Mammary epithelial cell (primary cell): Measurements from ENCODE around the gene OTUB2.

Experiments
- EZH2 ChIP-seq: IDR thresholded peaks from 2 replicates; pipeline ENCODE4 v1.6.1; 2012; ENCODE audit warnings: low read length, inconsistent platforms, borderline replicate concordance
- TF ChIP-seq, protein P1 (sequence below), 2 donors: IDR thresholded peaks in 1 of 2; conservative IDR thresholded peaks in 1 of 2; 2 replicates each; pipeline ENCODE4 v1.5.1; 2011 to 2012; ENCODE audit warnings: inconsistent platforms in 2 of 2, low read length in 2 of 2, mild to moderate bottlenecking in 2 of 2, control low read depth in 1 of 2, low read depth in 1 of 2; ENCODE audit not compliant: insufficient read depth in 1 of 2; ENCODE audit errors: extremely low read depth in 1 of 2

GRCh38 chr14:94040247-94040646 lies 14.1 kb downstream of the OTUB2 start:
- TF ChIP-seq, protein P1, sequence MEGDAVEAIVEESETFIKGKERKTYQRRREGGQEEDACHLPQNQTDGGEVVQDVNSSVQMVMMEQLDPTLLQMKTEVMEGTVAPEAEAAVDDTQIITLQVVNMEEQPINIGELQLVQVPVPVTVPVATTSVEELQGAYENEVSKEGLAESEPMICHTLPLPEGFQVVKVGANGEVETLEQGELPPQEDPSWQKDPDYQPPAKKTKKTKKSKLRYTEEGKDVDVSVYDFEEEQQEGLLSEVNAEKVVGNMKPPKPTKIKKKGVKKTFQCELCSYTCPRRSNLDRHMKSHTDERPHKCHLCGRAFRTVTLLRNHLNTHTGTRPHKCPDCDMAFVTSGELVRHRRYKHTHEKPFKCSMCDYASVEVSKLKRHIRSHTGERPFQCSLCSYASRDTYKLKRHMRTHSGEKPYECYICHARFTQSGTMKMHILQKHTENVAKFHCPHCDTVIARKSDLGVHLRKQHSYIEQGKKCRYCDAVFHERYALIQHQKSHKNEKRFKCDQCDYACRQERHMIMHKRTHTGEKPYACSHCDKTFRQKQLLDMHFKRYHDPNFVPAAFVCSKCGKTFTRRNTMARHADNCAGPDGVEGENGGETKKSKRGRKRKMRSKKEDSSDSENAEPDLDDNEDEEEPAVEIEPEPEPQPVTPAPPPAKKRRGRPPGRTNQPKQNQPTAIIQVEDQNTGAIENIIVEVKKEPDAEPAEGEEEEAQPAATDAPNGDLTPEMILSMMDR (conservative IDR thresholded peaks at IDR 0.05 in 1 of 2, IDR thresholded peaks at IDR 0.05 in 1 of 2; ENCODE audit: extremely low read depth in 1 of 2, insufficient read depth in 1 of 2, low read depth in 1 of 2, low read length in 2 of 2): no peak
- TF ChIP-seq EZH2: no peak
